IMR-90 (cell line): Measurements from ENCODE around the gene BTBD9. TPM values are rescaled to one million over a fixed set of nuclear protein-coding genes. Genes with fewer than 3 reads are reported as not detected.

Experiments used
- ATAC-seq: fragments of 200-7000 bp; cut with Tn5 transposase; 2 replicates; pipeline ENCODE4 v1.9.1; 2020; ENCODE audit warnings: low read depth, mild to moderate bottlenecking, moderate library complexity
- BruUV-seq: library from RNA; stranded (reverse); fragments of 400-500 nt; replicated peaks from 2 replicates; lab custom pipeline; 2021; lab: Mats Ljungman, UMichigan
- CTCF ChIA-PET: fragments of 300-600 bp; formaldehyde crosslinking; extraction: SDS; loops from one replicate; lab custom pipeline; 2021; ENCODE audit warnings: antibody characterized with exemption; lab: Yijun Ruan, JAX
- POLR2A ChIA-PET: fragments of 300-600 bp; sonication (Branson Sonifier 250); formaldehyde crosslinking; loops from one replicate; lab custom pipeline; 2022; ENCODE audit warnings: antibody characterized with exemption; ENCODE audit not compliant: unreplicated experiment; lab: Charles Lee
- DNase-seq: peaks from one replicate; pipeline ENCODE4 v3.0.0; 2013
- H2AFZ ChIP-seq: replicated peaks from 2 replicates; pipeline ENCODE3; 2013; ENCODE audit warnings: low read length, mild to moderate bottlenecking; ENCODE audit not compliant: poor library complexity
- H2AK5ac ChIP-seq: 2 replicates; pipeline ENCODE4 v1.6.1; 2013; ENCODE audit warnings: low read depth, low read length, inconsistent platforms
- H2AK9ac ChIP-seq: replicated peaks from 2 replicates; pipeline ENCODE3; 2013; ENCODE audit warnings: mild to moderate bottlenecking, low read depth, low read length, moderate library complexity; ENCODE audit not compliant: poor library complexity
- H2BK120ac ChIP-seq: 2 replicates; pipeline ENCODE4 v1.6.1; 2013; ENCODE audit warnings: low read depth, low read length, inconsistent platforms
- H2BK15ac ChIP-seq: 3 replicates; pipeline ENCODE4 v1.6.1; 2013; ENCODE audit warnings: low read depth, low read length, inconsistent platforms
- H2BK20ac ChIP-seq: 2 replicates; pipeline ENCODE4 v1.6.1; 2013; ENCODE audit warnings: low read depth, mild to moderate bottlenecking, inconsistent platforms, low read length, moderate library complexity
- H2BK5ac ChIP-seq: 2 replicates; pipeline ENCODE4 v1.6.1; 2013; ENCODE audit warnings: mild to moderate bottlenecking, low read depth, low read length, inconsistent platforms; ENCODE audit not compliant: poor library complexity, severe bottlenecking
- H3K14ac ChIP-seq: replicated peaks from 2 replicates; pipeline ENCODE4 v1.6.1; 2013; ENCODE audit warnings: low read depth, low read length, inconsistent platforms
- H3K18ac ChIP-seq: 2 replicates; pipeline ENCODE4 v1.6.1; 2013; ENCODE audit warnings: low read depth, low read length, control low read depth
- H3K23ac ChIP-seq: 2 replicates; pipeline ENCODE4 v1.6.1; 2013; ENCODE audit warnings: low read depth, low read length, inconsistent platforms
- H3K27ac ChIP-seq: 2 replicates; pipeline ENCODE4 v1.5.1; 2013; ENCODE audit warnings: mild to moderate bottlenecking, control low read depth, low read length; ENCODE audit not compliant: insufficient read depth
- H3K27me3 ChIP-seq: 2 replicates; pipeline ENCODE4 v1.6.1; 2013; ENCODE audit warnings: low read length; ENCODE audit not compliant: control insufficient read depth, insufficient read depth
- H3K36me3 ChIP-seq: 2 replicates; pipeline ENCODE4 v1.6.1; 2013; ENCODE audit warnings: low read length, mixed read lengths; ENCODE audit not compliant: control insufficient read depth, insufficient read depth
- H3K4ac ChIP-seq: 2 replicates; pipeline ENCODE4 v1.6.1; 2013; ENCODE audit warnings: low read depth, low read length, inconsistent platforms
- H3K4me1 ChIP-seq: 2 replicates; pipeline ENCODE4 v1.6.1; 2013; ENCODE audit warnings: low read length, mixed read lengths; ENCODE audit not compliant: control insufficient read depth, insufficient read depth
- H3K4me2 ChIP-seq: 2 replicates; pipeline ENCODE4 v1.6.1; 2013; ENCODE audit warnings: low read depth, mild to moderate bottlenecking, control low read depth, low read length, moderate library complexity
- H3K4me3 ChIP-seq: 2 replicates; pipeline ENCODE4 v1.5.1; 2013; ENCODE audit warnings: low read depth, mild to moderate bottlenecking, control low read depth, low read length, moderate library complexity; ENCODE audit not compliant: insufficient read depth
- H3K56ac ChIP-seq: 2 replicates; pipeline ENCODE4 v1.6.1; 2013; ENCODE audit warnings: low read length, inconsistent platforms; ENCODE audit not compliant: insufficient read depth; ENCODE audit errors: extremely low read depth
- H3K79me1 ChIP-seq, 2 experiments: 2 replicates each; pipeline ENCODE4 v1.6.1; 2013; ENCODE audit warnings: low read length in 2 of 2, inconsistent platforms in 1 of 2, low read depth in 1 of 2
- H3K9ac ChIP-seq: 2 replicates; pipeline ENCODE4 v1.6.1; 2013; ENCODE audit warnings: low read depth, low read length, control low read depth
- H3K9me1 ChIP-seq: 2 replicates; pipeline ENCODE4 v1.6.1; 2013; ENCODE audit warnings: low read length, inconsistent platforms; ENCODE audit not compliant: insufficient read depth
- H3K9me3 ChIP-seq: 2 replicates; pipeline ENCODE4 v1.6.1; 2013; ENCODE audit warnings: low read length; ENCODE audit not compliant: control insufficient read depth, insufficient read depth
- H4K20me1 ChIP-seq: 2 replicates; pipeline ENCODE4 v1.6.1; 2013; ENCODE audit warnings: low read length, inconsistent platforms; ENCODE audit not compliant: insufficient read depth
- H4K5ac ChIP-seq: 2 replicates; pipeline ENCODE4 v1.6.1; 2013; ENCODE audit warnings: mild to moderate bottlenecking, low read depth, low read length, control low read depth
- H4K8ac ChIP-seq, 2 experiments: 2 replicates each; pipeline ENCODE4 v1.6.1; 2013; ENCODE audit warnings: low read depth in 2 of 2, low read length in 2 of 2, control low read depth in 1 of 2, inconsistent platforms in 1 of 2
- H4K91ac ChIP-seq: 2 replicates; pipeline ENCODE4 v1.6.1; 2013; ENCODE audit warnings: low read depth, low read length, inconsistent platforms; ENCODE audit not compliant: insufficient read depth
- BHLHE40 ChIP-seq: fragments of 150-350 bp; IDR thresholded peaks from 2 replicates; pipeline ENCODE4 v1.6.1; 2016; ENCODE audit warnings: mild to moderate bottlenecking, low read depth, low read length
- CHD1 ChIP-seq: IDR thresholded peaks from 2 replicates; pipeline ENCODE4 v1.6.1; 2012; ENCODE audit warnings: low read depth, low read length, improper control_type of control experiment
- MAFK ChIP-seq: IDR thresholded peaks from 2 replicates; pipeline ENCODE4 v1.6.1; 2012; ENCODE audit warnings: low read depth, low read length, improper control_type of control experiment
- MAZ ChIP-seq: IDR thresholded peaks from 2 replicates; pipeline ENCODE4 v1.6.1; 2012; ENCODE audit warnings: low read depth, mild to moderate bottlenecking, low read length, improper control_type of control experiment, moderate library complexity, borderline replicate concordance
- MXI1 ChIP-seq: IDR thresholded peaks from 2 replicates; pipeline ENCODE4 v1.6.1; 2012; ENCODE audit warnings: low read depth, mild to moderate bottlenecking, low read length, moderate library complexity, borderline replicate concordance
- NFE2L2 ChIP-seq: fragments of 150-350 bp; IDR thresholded peaks from 2 replicates; pipeline ENCODE4 v1.6.1; 2016; ENCODE audit warnings: low read depth, mild to moderate bottlenecking, low read length
- POLR2A ChIP-seq: IDR thresholded peaks from 2 replicates; pipeline ENCODE4 v1.6.1; 2012; ENCODE audit warnings: mild to moderate bottlenecking, low read depth, low read length
- RAD21 ChIP-seq: IDR thresholded peaks from 2 replicates; pipeline ENCODE4 v1.6.1; 2012; ENCODE audit warnings: low read length, improper control_type of control experiment
- RCOR1 ChIP-seq: IDR thresholded peaks from 2 replicates; pipeline ENCODE4 v1.6.1; 2012; ENCODE audit warnings: mild to moderate bottlenecking, low read length, improper control_type of control experiment; ENCODE audit not compliant: insufficient replicate concordance
- WGBS, 2 experiments: methylation state at CpG; one replicate each; pipeline versions ENCODE4 v1.1.5 to v1.1.7; 2013; ENCODE audit warnings: missing lambda C conversion rate in 2 of 2; ENCODE audit not compliant: insufficient read length in 1 of 2; ENCODE audit errors: extremely low coverage in 2 of 2; 5-methylcytosine and 5-hydroxymethylcytosine counted together
- dilution Hi-C: fragments of 300-500 bp; cut with HindIII; formaldehyde crosslinking; loops from one replicate; pipeline ENCODE4 v1.14.3; 2018; ENCODE audit warnings: low sequenced_read_pairs; ENCODE audit not compliant: unreplicated experiment
- in situ Hi-C: fragments of 300-500 bp; cut with MboI; formaldehyde crosslinking; loops from 3 replicates; pipeline ENCODE4 v1.14.3; 2019; ENCODE audit warnings: low sequenced_read_pairs, inconsistent platforms, mixed read lengths
- intact Hi-C: fragments of 100-400 bp; cut with micrococcal nuclease; formaldehyde crosslinking; loops from 2 replicates; pipeline ENCODE4 v1.10.0; 2022
- polyA plus RNA-seq, 3 experiments: library from polyadenylated mRNA; depleted of rRNA; stranded (reverse); fragments of >200 nt; gene quantifications; 2 replicates each; pipeline ENCODE4 v1.2.3, GENCODE V29; 2012; ENCODE audit warnings: low replicate concordance in 1 of 3
- total RNA-seq: library from RNA; depleted of rRNA; stranded (reverse); fragments of >200 nt; gene quantifications from 2 replicates; pipeline ENCODE4 v1.2.3, GENCODE V29; 2012
- TF ChIP-seq, protein P1 (sequence below): fragments of 150-350 bp; IDR thresholded peaks from 2 replicates; pipeline ENCODE4 v1.6.1; 2017; ENCODE audit warnings: mild to moderate bottlenecking, antibody characterized with exemption, low read length, low read depth

Gene BTBD9
- total and polyA plus RNA-seq, 2 of the 4 experiments (the other 2 are of a cell fraction), result 4.1 to 22.0 TPM

DNA sequence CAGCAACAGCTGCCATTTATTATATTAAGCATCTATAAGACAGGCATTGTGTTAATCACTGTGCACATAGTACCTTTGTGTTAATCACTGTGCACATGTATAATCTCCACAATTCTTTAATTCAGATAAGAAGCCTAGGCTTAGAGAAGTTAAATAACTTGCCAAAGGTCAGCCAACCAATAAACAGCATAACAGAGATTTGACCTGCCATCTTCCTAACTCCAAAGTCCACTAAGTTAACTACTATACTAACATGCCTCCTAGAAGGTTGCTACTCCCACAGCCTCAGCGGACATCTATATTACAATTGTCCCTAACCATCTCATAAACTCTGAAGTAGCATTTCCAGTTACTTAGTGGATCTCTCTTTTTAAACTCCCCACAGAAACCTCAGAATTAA is 3.7 kb downstream of the BTBD9 start:
- no peak overlapping the region for H2BK20ac ChIP-seq
- H2BK120ac ChIP-seq, result no peak overlapping the region
- dilution Hi-C loops, result no loop called here
- H2AFZ ChIP-seq, result no peak overlapping the region
- 90% methylated on average over 1 of the region's 1 CpG; no CpG with 5 or more reads in 1 of the 2 experiments for WGBS, 2 experiments
- H3K9me1 ChIP-seq, result peaks cover 3% of the 10 kb centered on the region
- no peak overlapping the region for H2BK15ac ChIP-seq
- H3K9me3 ChIP-seq, result peaks cover 3% of the 10 kb centered on the region; the same call in 1 of the 2 replicates
- no peak overlapping the region for H3K4ac ChIP-seq
- no peak overlapping the region for H3K9ac ChIP-seq
- H4K20me1 ChIP-seq, result no peaks in the 10 kb centered on the region
- intact Hi-C loops, result no loop called here
- no peak overlapping the region for H3K23ac ChIP-seq
- no peak overlapping the region for H4K5ac ChIP-seq
- H4K8ac ChIP-seq, result no peak overlapping the region
- no peak overlapping the region for H2AK5ac ChIP-seq
- CTCF ChIA-PET, result no interaction called here
- no TSS peak for BruUV-seq
- ATAC-seq, result no peak
- H3K4me2 ChIP-seq, result no peak overlapping the region
- DNase-seq, result no peak
- no peak for TF ChIP-seq MAFK
- no peak for TF ChIP-seq MXI1
- TF ChIP-seq CHD1, result no peak
- TF ChIP-seq NFE2L2, result no peak
- no peak for TF ChIP-seq RCOR1
- TF ChIP-seq RAD21, result no peak
- TF ChIP-seq, protein P1, sequence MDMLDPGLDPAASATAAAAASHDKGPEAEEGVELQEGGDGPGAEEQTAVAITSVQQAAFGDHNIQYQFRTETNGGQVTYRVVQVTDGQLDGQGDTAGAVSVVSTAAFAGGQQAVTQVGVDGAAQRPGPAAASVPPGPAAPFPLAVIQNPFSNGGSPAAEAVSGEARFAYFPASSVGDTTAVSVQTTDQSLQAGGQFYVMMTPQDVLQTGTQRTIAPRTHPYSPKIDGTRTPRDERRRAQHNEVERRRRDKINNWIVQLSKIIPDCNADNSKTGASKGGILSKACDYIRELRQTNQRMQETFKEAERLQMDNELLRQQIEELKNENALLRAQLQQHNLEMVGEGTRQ, result no peak
- TF ChIP-seq MAZ, result no peak
- no peak for TF ChIP-seq BHLHE40
- TF ChIP-seq POLR2A, result no peak
- no peaks in the 10 kb centered on the region for H3K27me3 ChIP-seq
- no peak overlapping the region for H4K91ac ChIP-seq
- no peaks in the 10 kb centered on the region for H3K36me3 ChIP-seq
- H3K79me1 ChIP-seq, result peaks cover 29% of the 10 kb centered on the region in 2 experiments
- POLR2A ChIA-PET, result no interaction called here
- no peak overlapping the region for H3K18ac ChIP-seq
- peaks cover 7% of the 10 kb centered on the region for H3K4me1 ChIP-seq
- no peak overlapping the region for H2BK5ac ChIP-seq
- H3K27ac ChIP-seq, result no peak overlapping the region
- no peak overlapping the region for H2AK9ac ChIP-seq
- in situ Hi-C loops, result no loop called here
- no peak overlapping the region for H3K4me3 ChIP-seq
- no peak overlapping the region for H3K14ac ChIP-seq
- no peak overlapping the region for H3K56ac ChIP-seq
